BLaER1 (cell line): ENCODE results near the gene NTM.

Source experiments
- H3K27ac ChIP-seq: shearing (Covaris generic); formaldehyde crosslinking; 2 replicates; pipeline ENCODE4 v1.8.1; 2022
- H3K27me3 ChIP-seq: shearing (Covaris generic); formaldehyde crosslinking; 2 replicates; pipeline ENCODE4 v1.8.1; 2022
- H3K36me3 ChIP-seq: shearing (Covaris generic); formaldehyde crosslinking; 2 replicates; pipeline ENCODE4 v1.8.1; 2022
- H3K4me1 ChIP-seq: shearing (Covaris generic); formaldehyde crosslinking; 2 replicates; pipeline ENCODE4 v1.8.1; 2022
- H3K4me2 ChIP-seq: shearing (Covaris generic); formaldehyde crosslinking; 2 replicates; pipeline ENCODE4 v1.8.1; 2022
- H3K4me3 ChIP-seq: shearing (Covaris generic); formaldehyde crosslinking; 2 replicates; pipeline ENCODE4 v1.8.1; 2022
- H3K9ac ChIP-seq: shearing (Covaris generic); formaldehyde crosslinking; 2 replicates; pipeline ENCODE4 v1.8.1; 2022
- H3K9me3 ChIP-seq: shearing (Covaris generic); formaldehyde crosslinking; 2 replicates; pipeline ENCODE4 v1.8.1; 2022
- H4K20me1 ChIP-seq: shearing (Covaris generic); formaldehyde crosslinking; 2 replicates; pipeline ENCODE4 v1.8.1; 2022
- Cebpa-rat ChIP-seq: shearing (Covaris generic); IDR thresholded peaks from 2 replicates; pipeline ENCODE4 v1.8.1; 2022

Gene NTM

DNA sequence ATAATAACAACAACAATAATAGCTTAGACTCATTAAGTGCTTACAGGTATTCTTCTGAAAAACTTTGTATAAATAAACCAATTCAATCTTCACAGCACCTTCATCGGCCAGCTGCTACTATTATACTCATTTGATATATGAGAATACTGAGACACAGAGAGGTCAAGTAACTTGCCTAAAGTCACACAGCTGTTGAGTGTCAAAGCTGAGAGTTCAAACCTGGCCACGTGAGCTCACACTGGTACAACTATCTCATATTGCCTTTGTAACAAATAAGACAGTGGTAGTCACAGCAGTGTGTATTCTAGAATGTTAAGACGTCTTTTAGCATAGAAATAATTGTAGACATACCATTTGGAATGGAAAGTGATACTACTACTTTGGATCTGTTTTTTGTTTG is 268.5 kb downstream of the NTM start:
- Histone ChIP-seq H3K4me3 (no peak overlapping the region), H3K9me3 (no peaks in the 10 kb centered on the region), H3K9ac (no peak overlapping the region), H3K27ac (no peak overlapping the region), H4K20me1 (no peaks in the 10 kb centered on the region), H3K36me3 (no peaks in the 10 kb centered on the region), H3K4me1 (peaks cover 10% of the 10 kb centered on the region), H3K27me3 (no peaks in the 10 kb centered on the region), H3K4me2 (no peak overlapping the region)
- no peak for TF ChIP-seq Cebpa-rat

DNA sequence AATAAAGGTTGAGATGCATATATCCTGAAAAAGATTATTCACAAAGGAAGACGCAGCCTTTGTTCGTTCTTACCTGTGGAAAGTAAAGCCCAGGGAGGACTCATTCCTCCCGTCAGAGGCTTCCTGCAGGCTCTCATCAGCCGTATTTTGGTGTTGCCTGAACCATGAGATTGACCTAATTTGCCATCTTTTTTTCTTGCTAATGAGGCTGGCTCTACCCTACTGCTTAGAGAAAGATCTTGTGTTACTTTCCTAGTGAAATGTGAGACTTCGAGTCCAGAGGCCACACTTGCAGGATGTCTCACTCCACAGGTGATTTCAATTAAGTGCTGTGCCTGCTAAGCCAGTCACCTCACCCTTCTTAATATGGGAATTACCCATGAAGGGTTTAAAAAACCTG is 269.9 kb downstream of the NTM start:
- Histone ChIP-seq H3K4me2 (no peak overlapping the region), H3K4me3 (no peak overlapping the region), H4K20me1 (no peaks in the 10 kb centered on the region), H3K36me3 (no peaks in the 10 kb centered on the region), H3K4me1 (peaks cover 19% of the 10 kb centered on the region), H3K9me3 (no peaks in the 10 kb centered on the region), H3K9ac (no peak overlapping the region), H3K27me3 (no peaks in the 10 kb centered on the region), H3K27ac (no peak overlapping the region)
- no peak for TF ChIP-seq Cebpa-rat

DNA sequence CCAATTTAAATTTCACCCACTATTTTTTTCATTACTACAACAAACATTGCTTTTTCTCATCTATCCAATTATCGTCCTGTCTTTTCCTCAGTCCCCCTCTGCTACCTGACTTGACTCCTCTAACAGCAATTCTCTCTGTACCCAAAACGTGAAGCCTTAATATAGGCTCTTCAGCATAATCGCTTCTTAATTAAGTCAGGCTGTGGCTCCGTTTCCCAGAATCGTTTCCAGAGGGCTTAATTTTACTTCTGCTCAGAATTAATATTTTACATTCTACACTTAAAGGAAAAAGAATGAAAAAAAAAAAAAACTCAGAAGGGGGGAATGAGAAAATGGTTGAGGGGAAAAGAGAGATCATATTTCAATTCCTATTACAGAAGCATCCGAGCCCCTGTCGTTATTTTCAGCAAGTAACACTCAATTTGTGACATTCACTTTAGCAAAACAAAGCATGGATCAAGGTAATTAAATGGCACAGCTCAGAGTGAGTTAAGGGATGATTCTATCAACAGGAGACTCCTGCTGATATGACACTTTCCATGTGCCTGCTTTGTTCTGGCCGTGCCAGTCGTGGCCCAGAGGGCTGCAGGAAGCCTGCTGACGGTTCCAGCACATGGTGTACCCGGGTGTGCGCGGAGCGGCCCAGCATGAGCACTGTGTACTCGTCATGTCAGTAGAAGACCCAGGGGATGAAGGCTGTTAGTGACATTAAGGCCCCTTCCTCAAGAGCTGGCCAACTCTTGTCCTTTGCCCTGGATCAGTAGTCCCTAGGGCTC is 272.5 kb downstream of the NTM start:
- Histone ChIP-seq H3K27me3 (no peaks in the 10 kb centered on the region), H3K9ac (no peak overlapping the region), H3K27ac (no peak overlapping the region), H3K4me3 (no peak overlapping the region), H3K4me1 (peaks cover 19% of the 10 kb centered on the region), H4K20me1 (no peaks in the 10 kb centered on the region), H3K9me3 (no peaks in the 10 kb centered on the region), H3K4me2 (no peak overlapping the region), H3K36me3 (no peaks in the 10 kb centered on the region)
- no peak for TF ChIP-seq Cebpa-rat

- Histone ChIP-seq H3K9me3 (no peaks in the 10 kb centered on the region), H3K4me3 (no peak overlapping the region), H3K27me3 (no peaks in the 10 kb centered on the region), H3K36me3 (no peaks in the 10 kb centered on the region), H4K20me1 (no peaks in the 10 kb centered on the region), H3K4me2 (peak overlapping the region; percentile 9), H3K4me1 (peaks cover 18% of the 10 kb centered on the region), H3K27ac (no peak overlapping the region), H3K9ac (no peak overlapping the region)
- no peak for TF ChIP-seq Cebpa-rat
These were observed 273.9 kb downstream of the NTM start for GRCh38 chr11:131644204-131644795.

DNA sequence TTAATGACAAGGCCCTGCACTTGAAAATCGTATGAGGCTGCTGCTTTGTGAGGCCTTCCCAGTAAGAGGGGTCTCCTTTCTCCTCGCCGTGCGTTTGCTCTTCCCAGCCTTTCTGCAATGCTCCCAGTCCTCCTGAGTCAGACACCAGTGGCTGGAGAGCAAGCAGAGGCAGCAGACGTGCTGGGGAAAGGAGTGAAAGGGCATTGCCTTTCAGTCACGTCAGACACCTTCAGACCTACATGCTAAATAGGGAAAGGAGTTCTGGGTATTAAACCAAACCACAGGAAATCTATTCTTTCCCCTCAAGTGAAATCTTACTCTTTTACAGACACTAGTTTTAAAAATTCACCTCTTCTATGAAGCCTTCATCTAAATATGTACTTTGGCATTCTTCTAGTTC is 274.8 kb downstream of the NTM start:
- H3K4me3 ChIP-seq, result no peak overlapping the region
- peaks cover 26% of the 10 kb centered on the region for H3K4me1 ChIP-seq
- H3K27me3 ChIP-seq, result no peaks in the 10 kb centered on the region
- H4K20me1 ChIP-seq, result no peaks in the 10 kb centered on the region
- H3K36me3 ChIP-seq, result no peaks in the 10 kb centered on the region
- no peak overlapping the region for H3K9ac ChIP-seq
- H3K4me2 ChIP-seq, result peak overlapping the region; percentile 18
- no peak overlapping the region for H3K27ac ChIP-seq
- no peak for TF ChIP-seq Cebpa-rat
- no peaks in the 10 kb centered on the region for H3K9me3 ChIP-seq

- no peak overlapping the region for H3K27ac ChIP-seq
- peaks cover 26% of the 10 kb centered on the region for H3K4me1 ChIP-seq
These were observed 279.4 kb downstream of the NTM start for GRCh38 chr11:131649856-131650255.

DNA sequence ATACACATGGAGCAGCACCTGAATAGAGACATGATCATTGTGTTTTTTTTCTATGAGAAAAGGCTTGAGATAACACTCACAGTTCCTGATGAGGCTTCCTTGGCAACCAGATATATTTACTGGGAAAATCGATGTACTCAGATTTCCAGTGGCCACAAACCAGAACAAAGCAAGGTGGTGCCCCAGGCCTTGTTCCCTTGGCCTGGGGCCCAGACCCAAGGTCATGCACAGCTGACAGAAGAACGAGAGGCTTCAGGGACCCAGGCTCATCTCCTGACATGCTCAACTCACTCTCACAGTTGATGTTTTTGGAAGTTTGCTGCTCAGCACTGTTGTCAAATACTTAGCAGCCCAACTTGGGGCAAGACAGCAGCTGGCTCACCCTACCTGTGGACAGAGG is 281.8 kb downstream of the NTM start:
- H3K9ac ChIP-seq, result no peak overlapping the region
- peaks cover 32% of the 10 kb centered on the region for H3K27me3 ChIP-seq
- H3K36me3 ChIP-seq, result no peaks in the 10 kb centered on the region
- H3K4me3 ChIP-seq, result no peak overlapping the region
- no peaks in the 10 kb centered on the region for H3K9me3 ChIP-seq
- no peak for TF ChIP-seq Cebpa-rat
- H3K4me2 ChIP-seq, result no peak overlapping the region
- no peaks in the 10 kb centered on the region; the same call in 1 of the 2 replicates for H4K20me1 ChIP-seq
- peaks cover 29% of the 10 kb centered on the region for H3K4me1 ChIP-seq
- no peak overlapping the region for H3K27ac ChIP-seq

More at GRCh38 chr11:131649856-131650255, 279.4 kb downstream of the NTM start:
- Histone ChIP-seq H4K20me1 (no peaks in the 10 kb centered on the region), H3K27me3 (peaks cover 10% of the 10 kb centered on the region; the same call in 1 of the 2 replicates), H3K9ac (no peak overlapping the region), H3K9me3 (no peaks in the 10 kb centered on the region), H3K4me2 (peak overlapping the region; percentile 63), H3K36me3 (no peaks in the 10 kb centered on the region), H3K4me3 (no peak overlapping the region)
- TF ChIP-seq Cebpa-rat, result no peak

- TF ChIP-seq Cebpa-rat, result no peak
- no peak overlapping the region for H3K27ac ChIP-seq
- no peaks in the 10 kb centered on the region; the same call in 1 of the 2 replicates for H4K20me1 ChIP-seq
These were observed 282.8 kb downstream of the NTM start for GRCh38 chr11:131653260-131653659.

GRCh38 chr11:131654849-131655248 is 284.4 kb downstream of the NTM start:
- no peak overlapping the region for H3K27ac ChIP-seq
- no peak overlapping the region for H3K9ac ChIP-seq
- no peaks in the 10 kb centered on the region for H3K36me3 ChIP-seq
- H3K9me3 ChIP-seq, result no peaks in the 10 kb centered on the region
- peaks cover 9% of the 10 kb centered on the region; the same call in 1 of the 2 replicates for H4K20me1 ChIP-seq
- peaks cover 43% of the 10 kb centered on the region for H3K4me1 ChIP-seq
- no peak for TF ChIP-seq Cebpa-rat
- no peak overlapping the region for H3K4me3 ChIP-seq
- no peak overlapping the region for H3K4me2 ChIP-seq
- peaks cover 56% of the 10 kb centered on the region for H3K27me3 ChIP-seq

More at GRCh38 chr11:131653260-131653659, 282.8 kb downstream of the NTM start:
- no peaks in the 10 kb centered on the region for H3K9me3 ChIP-seq
- no peak overlapping the region for H3K4me2 ChIP-seq
- H3K4me3 ChIP-seq, result no peak overlapping the region
- H3K9ac ChIP-seq, result no peak overlapping the region
- H3K27me3 ChIP-seq, result peaks cover 42% of the 10 kb centered on the region
- peaks cover 31% of the 10 kb centered on the region for H3K4me1 ChIP-seq
- no peaks in the 10 kb centered on the region for H3K36me3 ChIP-seq

DNA sequence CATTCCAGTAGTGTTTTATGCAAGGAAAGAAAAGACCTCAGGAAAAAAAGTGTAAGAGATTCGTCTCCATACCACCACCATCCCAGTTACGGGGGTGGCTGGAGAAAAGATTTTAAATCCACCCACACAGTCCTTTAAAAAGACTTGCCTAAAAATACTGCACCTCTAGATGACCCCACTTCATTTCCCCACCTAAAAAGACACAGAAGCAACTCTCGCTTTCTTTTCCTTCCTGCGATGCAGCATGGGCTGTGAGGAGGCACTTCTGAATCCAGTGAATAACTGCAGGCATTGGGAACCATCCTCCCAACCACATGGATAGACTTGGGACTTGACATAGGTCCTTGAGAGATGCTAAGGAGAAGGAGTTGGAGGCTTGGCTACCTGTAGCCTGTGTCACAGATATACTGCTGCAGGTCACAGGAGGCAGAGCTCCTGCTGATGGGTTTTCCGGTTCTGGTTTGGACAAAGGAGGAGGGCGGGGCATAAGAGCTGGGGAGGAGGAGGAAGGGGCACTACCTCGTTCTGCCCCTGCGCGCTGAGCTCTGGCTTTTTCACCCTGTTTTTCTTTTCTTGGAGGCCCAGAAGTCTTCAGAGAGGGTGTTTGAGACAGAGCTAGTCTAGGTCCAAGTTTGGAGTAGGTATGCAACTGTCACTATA is 285.9 kb downstream of the NTM start:
- Histone ChIP-seq H3K4me3 (no peak overlapping the region), H3K27ac (no peak overlapping the region), H3K4me2 (no peak overlapping the region), H3K9ac (no peak overlapping the region), H3K27me3 (peaks cover 71% of the 10 kb centered on the region), H3K36me3 (no peaks in the 10 kb centered on the region), H3K4me1 (peaks cover 52% of the 10 kb centered on the region), H4K20me1 (peaks cover 16% of the 10 kb centered on the region; the same call in 1 of the 2 replicates), H3K9me3 (no peaks in the 10 kb centered on the region)
- no peak for TF ChIP-seq Cebpa-rat
